Lung (tissue), 12 donors: ENCODE results near the gene BCORL1. TPM values are rescaled to one million over a fixed set of nuclear protein-coding genes. Genes with fewer than 3 reads are reported as not detected.
A peak's percentile ranks its signal among the peaks of the same experiment; 100 is the strongest.

Source experiments
- ATAC-seq: fragments of 200-7000 bp; cut with Tn5 transposase; one replicate; pipeline ENCODE4 v1.9.1; 2020; ENCODE audit warnings: moderate number of reproducible peaks; ENCODE audit not compliant: insufficient read depth, low FRiP score
- DNase-seq, 3 donors: peaks; one replicate each; pipeline ENCODE4 v3.0.0-alpha.2; 2013 to 2017
- H3K27ac ChIP-seq, 2 donors: one replicate each; pipeline ENCODE4 v1.5.1; 2013; ENCODE audit warnings: mild to moderate bottlenecking in 2 of 2, moderate library complexity in 2 of 2, control low read depth in 1 of 2, inconsistent platforms in 1 of 2, low read depth in 1 of 2, low read length in 1 of 2
- H3K27me3 ChIP-seq, 3 donors: one replicate each; pipeline ENCODE4 v1.5.1; 2013; ENCODE audit warnings: low read length in 2 of 3; ENCODE audit not compliant: control insufficient read depth in 3 of 3, insufficient read depth in 3 of 3
- H3K36me3 ChIP-seq, 4 donors: one replicate each; pipeline ENCODE4 v1.5.1; 2013; ENCODE audit warnings: low read length in 4 of 4, mild to moderate bottlenecking in 1 of 4, moderate library complexity in 1 of 4; ENCODE audit not compliant: control insufficient read depth in 4 of 4, insufficient read depth in 4 of 4
- H3K4me1 ChIP-seq, 5 donors: one replicate each; pipeline ENCODE4 v1.5.1; 2013; ENCODE audit warnings: low read length in 5 of 5, mild to moderate bottlenecking in 2 of 5, moderate library complexity in 1 of 5; ENCODE audit not compliant: control insufficient read depth in 5 of 5, insufficient read depth in 5 of 5
- H3K4me3 ChIP-seq: one replicate; pipeline ENCODE4 v1.5.1; 2013; ENCODE audit warnings: mild to moderate bottlenecking, control low read depth, moderate library complexity
- H3K9ac ChIP-seq, 2 donors: one replicate each; pipeline ENCODE4 v1.5.1; 2013; ENCODE audit warnings: low read length in 2 of 2, control low read depth in 1 of 2; ENCODE audit not compliant: insufficient read depth in 1 of 2
- H3K9me3 ChIP-seq, 4 donors: one replicate each; pipeline ENCODE4 v1.5.1; 2013; ENCODE audit warnings: low read length in 3 of 4, mild to moderate bottlenecking in 1 of 4, moderate library complexity in 1 of 4; ENCODE audit not compliant: control insufficient read depth in 4 of 4, insufficient read depth in 3 of 4
- CTCF ChIP-seq: IDR thresholded peaks from 2 replicates; pipeline ENCODE4 v1.5.1; 2012; ENCODE audit warnings: mild to moderate bottlenecking; ENCODE audit errors: control extremely low read depth, extremely low read depth
- WGBS, 2 donors: extraction: QIAGEN DNeasy Blood & Tissue Kit; methylation state at CpG; one replicate each; pipeline ENCODE4 v1.1.7; 2013; 5-methylcytosine and 5-hydroxymethylcytosine counted together
- polyA plus RNA-seq, 2 donors: library from polyadenylated mRNA; stranded (reverse); fragments of 200-250 nt; gene quantifications; one replicate each; pipeline ENCODE4 v1.2.1, GENCODE V29; 2013
- total RNA-seq, 2 donors: library from RNA; depleted of rRNA in 1 of 2; stranded (reverse); fragments of >200 nt in 1 of 2; gene quantifications; one replicate each; pipeline ENCODE4 v1.2.1, GENCODE V29; 2014 to 2021
- donor health status: control.
- donor health status: control.
- donor health status: Bipolar disorder and iron deficiency.
- donor health status: healthy.
- donor health status: DM: yes; HTN: yes; CAD: no.

Gene BCORL1
- total and polyA plus RNA-seq, 4 donors, result 2.3 to 11.8 (median 7.0) TPM

GRCh38 chrX:130080791-130081367 is 98.4 kb downstream of the BCORL1 start:
- ATAC-seq, result no peak
- no peak overlapping the region for H3K27ac ChIP-seq

GRCh38 chrX:130081421-130082045 is 99.1 kb downstream of the BCORL1 start:
- TF ChIP-seq CTCF, result no peak
- peaks cover 0 to 5% (median 4%) of the 10 kb centered on the region in 3 donors for H3K27me3 ChIP-seq
- no peak for ATAC-seq
- H3K4me1 ChIP-seq, result peaks cover 0 to 20% (median 0%) of the 10 kb centered on the region in 5 donors
- peak overlapping the region in 1 of 2 donors; percentile 69 for H3K27ac ChIP-seq
- no peaks in the 10 kb centered on the region for H3K36me3 ChIP-seq
- H3K4me3 ChIP-seq, result no peak overlapping the region
- DNase-seq, result no peak
- peaks cover 0 to 2% (median 0%) of the 10 kb centered on the region in 4 donors for H3K9me3 ChIP-seq
- 27 to 54% methylated on average over 12 of the region's 12 CpGs for WGBS, 2 donors
- no peak overlapping the region for H3K9ac ChIP-seq

More at GRCh38 chrX:130080791-130081367, 98.4 kb downstream of the BCORL1 start:
- TF ChIP-seq CTCF, result no peak
- Histone ChIP-seq H3K9me3 (peaks cover 0 to 2% (median 0%) of the 10 kb centered on the region in 4 donors), H3K27me3 (peaks cover 0 to 5% (median 4%) of the 10 kb centered on the region in 3 donors), H3K4me3 (no peak overlapping the region), H3K4me1 (peaks cover 0 to 17% (median 0%) of the 10 kb centered on the region in 5 donors), H3K9ac (no peak overlapping the region), H3K36me3 (no peaks in the 10 kb centered on the region)
- 80 to 93% methylated on average over 7 of the region's 7 CpGs for WGBS, 2 donors
- no peak for DNase-seq

- ATAC-seq (peak; percentile 20), DNase-seq (peak in 1 of 3 donors; percentile 30)
- Histone ChIP-seq H3K27ac (peak overlapping the region in 1 of 2 donors; percentile 69), H3K27me3 (peaks cover 0 to 5% (median 4%) of the 10 kb centered on the region in 3 donors), H3K9ac (no peak overlapping the region), H3K4me1 (peaks cover 0 to 22% (median 0%) of the 10 kb centered on the region in 5 donors), H3K9me3 (peaks cover 0 to 2% (median 0%) of the 10 kb centered on the region in 4 donors), H3K4me3 (no peak overlapping the region), H3K36me3 (no peaks in the 10 kb centered on the region)
- 12 to 42% methylated on average over 14 to 28 of the region's 28 CpGs for WGBS, 2 donors
- TF ChIP-seq CTCF, result no peak
Measured at GRCh38 chrX:130082244-130083106, 100.0 kb downstream of the BCORL1 start.
